ENCODE data around the gene ZNF45.
A peak's percentile ranks its signal among the peaks of the same experiment; 100 is the strongest.
"Not testable (repeated sequence)": the region's sequence is repeated elsewhere in the genome, so short reads cannot be mapped to it uniquely, and the experiment has no call there.

ZNF45 gene

GRCh38 chr19:43914051-43914450, 21.0 kb downstream of the ZNF45 start:
- DNase-seq (ENCODE audit: low read depth in 2 of 3, low spot score in 2 of 3), result no peak

- no peak for DNase-seq (ENCODE audit: low read depth in 2 of 3, low spot score in 2 of 3)
Observed at GRCh38 chr19:43913383-43913782, 21.7 kb downstream of the ZNF45 start.

GRCh38 chr19:43910884-43911283, 24.2 kb downstream of the ZNF45 start:
- no peak for DNase-seq (ENCODE audit: low read depth in 2 of 3, low spot score in 2 of 3)

- DNase-seq (ENCODE audit: low read depth in 2 of 3, low spot score in 2 of 3), result no peak
Observed at GRCh38 chr19:43908659-43909058, 26.4 kb downstream of the ZNF45 start.

- DNase-seq (ENCODE audit: low read depth in 2 of 3, low spot score in 2 of 3), result no peak
Observed at GRCh38 chr19:43906774-43907173, 28.3 kb downstream of the ZNF45 start.

GRCh38 chr19:43905897-43906296, 29.2 kb downstream of the ZNF45 start:
- no peak for DNase-seq (ENCODE audit: low read depth in 2 of 3, low spot score in 2 of 3)

GRCh38 chr19:43902399-43902798, 32.7 kb downstream of the ZNF45 start:
- no peak for DNase-seq (ENCODE audit: low read depth in 2 of 3, low spot score in 2 of 3)

- DNase-seq (ENCODE audit: low read depth in 2 of 3, low spot score in 2 of 3), result peak; percentile 24 to 45 (median 42)
Observed at GRCh38 chr19:43901395-43902390, 33.4 kb downstream of the ZNF45 start.

GRCh38 chr19:43895727-43896308, 39.3 kb downstream of the ZNF45 start:
- DNase-seq (ENCODE audit: low read depth in 2 of 3, low spot score in 2 of 3), result no peak

- DNase-seq (ENCODE audit: low read depth in 2 of 3, low spot score in 2 of 3), result no peak
Observed at GRCh38 chr19:43883864-43884263, 51.2 kb downstream of the ZNF45 start, which contains the start of gene ZNF404. TSS of gene ZNF404 (minus strand) at chr19:43883964.

GRCh38 chr19:43880483-43880882, 54.6 kb downstream of the ZNF45 start:
- no peak for DNase-seq (ENCODE audit: low read depth in 2 of 3, low spot score in 2 of 3)

GRCh38 chr19:43872547-43873336, 62.3 kb downstream of the ZNF45 start:
- DNase-seq (ENCODE audit: low read depth in 2 of 3, low spot score in 2 of 3), result no peak

- not testable (repeated sequence) for DNase-seq (ENCODE audit: low read depth in 2 of 3, low spot score in 2 of 3)
Observed at GRCh38 chr19:43866923-43867322, 68.2 kb downstream of the ZNF45 start.

All from activated CD8-positive, alpha-beta memory T cell treated with anti-CD3 and anti-CD28 coated beads for 48 hours (primary cell).